Measurements from ENCODE around the gene PIP5K1B. TPM values are rescaled to one million over a fixed set of nuclear protein-coding genes. Genes with fewer than 3 reads are reported as not detected.

PIP5K1B gene
- total and polyA plus RNA-seq, 2 experiments from 2014 or later, result 3.7 to 10.2 TPM

DNA sequence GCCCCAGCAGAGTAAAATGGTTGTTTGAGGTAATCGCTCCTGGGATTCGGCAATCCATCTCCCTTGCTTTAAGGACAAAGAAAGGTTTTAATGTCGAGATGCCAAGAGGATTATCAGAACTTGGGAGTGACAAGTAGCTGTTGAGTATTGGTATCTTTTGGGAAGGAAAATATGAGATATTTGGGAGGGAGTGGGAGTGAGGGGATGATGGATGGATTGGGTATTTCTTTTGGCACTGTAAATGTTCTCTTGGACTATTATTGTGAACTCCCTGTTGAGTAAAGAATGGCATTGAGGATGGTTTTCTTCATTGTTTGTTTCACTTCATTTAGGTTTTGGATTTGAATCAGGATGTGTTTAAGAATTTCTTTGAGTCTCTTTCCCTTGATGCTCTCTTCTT, 86.1 kb downstream of the PIP5K1B start:
- Histone ChIP-seq H3K27me3 (no peaks in the 10 kb centered on the region), H3K79me2 (no peaks in the 10 kb centered on the region), H3K36me3 (replicated peaks; ENCODE audit: insufficient read depth, low read depth) (no peaks in the 10 kb centered on the region), H3K27ac (no peak overlapping the region), H3K9me2 (replicated peaks; ENCODE audit: insufficient read depth) (no peaks in the 10 kb centered on the region), H3K4me2 (no peak overlapping the region), H3K4me1 (ENCODE audit: insufficient read depth) (peaks cover 12% of the 10 kb centered on the region), H3K4me3 (no peak overlapping the region), H4K20me1 (ENCODE audit: insufficient read depth, poor library complexity, severe bottlenecking) (no peaks in the 10 kb centered on the region), H2AFZ (no peak overlapping the region), H3K9me3 (ENCODE audit: low read depth) (no peaks in the 10 kb centered on the region)
- TF ChIP-seq, protein P1, sequence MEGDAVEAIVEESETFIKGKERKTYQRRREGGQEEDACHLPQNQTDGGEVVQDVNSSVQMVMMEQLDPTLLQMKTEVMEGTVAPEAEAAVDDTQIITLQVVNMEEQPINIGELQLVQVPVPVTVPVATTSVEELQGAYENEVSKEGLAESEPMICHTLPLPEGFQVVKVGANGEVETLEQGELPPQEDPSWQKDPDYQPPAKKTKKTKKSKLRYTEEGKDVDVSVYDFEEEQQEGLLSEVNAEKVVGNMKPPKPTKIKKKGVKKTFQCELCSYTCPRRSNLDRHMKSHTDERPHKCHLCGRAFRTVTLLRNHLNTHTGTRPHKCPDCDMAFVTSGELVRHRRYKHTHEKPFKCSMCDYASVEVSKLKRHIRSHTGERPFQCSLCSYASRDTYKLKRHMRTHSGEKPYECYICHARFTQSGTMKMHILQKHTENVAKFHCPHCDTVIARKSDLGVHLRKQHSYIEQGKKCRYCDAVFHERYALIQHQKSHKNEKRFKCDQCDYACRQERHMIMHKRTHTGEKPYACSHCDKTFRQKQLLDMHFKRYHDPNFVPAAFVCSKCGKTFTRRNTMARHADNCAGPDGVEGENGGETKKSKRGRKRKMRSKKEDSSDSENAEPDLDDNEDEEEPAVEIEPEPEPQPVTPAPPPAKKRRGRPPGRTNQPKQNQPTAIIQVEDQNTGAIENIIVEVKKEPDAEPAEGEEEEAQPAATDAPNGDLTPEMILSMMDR (IDR thresholded peaks at IDR 0.05; ENCODE audit: poor library complexity), result no peak
- TF ChIP-seq EZH2 (IDR thresholded peaks at IDR 0.05; ENCODE audit: borderline replicate concordance) (no peak), EZH2phosphoT487 (IDR thresholded peaks at IDR 0.05; ENCODE audit: low read depth, severe bottlenecking, unreplicated experiment) (no peak)
- DNase-seq (ENCODE audit: low spot score), result no peak
- WGBS (ENCODE audit: low lambda C conversion rate, missing lambda C conversion rate), result 90% methylated on average over 3 of the region's 3 CpGs

DNA sequence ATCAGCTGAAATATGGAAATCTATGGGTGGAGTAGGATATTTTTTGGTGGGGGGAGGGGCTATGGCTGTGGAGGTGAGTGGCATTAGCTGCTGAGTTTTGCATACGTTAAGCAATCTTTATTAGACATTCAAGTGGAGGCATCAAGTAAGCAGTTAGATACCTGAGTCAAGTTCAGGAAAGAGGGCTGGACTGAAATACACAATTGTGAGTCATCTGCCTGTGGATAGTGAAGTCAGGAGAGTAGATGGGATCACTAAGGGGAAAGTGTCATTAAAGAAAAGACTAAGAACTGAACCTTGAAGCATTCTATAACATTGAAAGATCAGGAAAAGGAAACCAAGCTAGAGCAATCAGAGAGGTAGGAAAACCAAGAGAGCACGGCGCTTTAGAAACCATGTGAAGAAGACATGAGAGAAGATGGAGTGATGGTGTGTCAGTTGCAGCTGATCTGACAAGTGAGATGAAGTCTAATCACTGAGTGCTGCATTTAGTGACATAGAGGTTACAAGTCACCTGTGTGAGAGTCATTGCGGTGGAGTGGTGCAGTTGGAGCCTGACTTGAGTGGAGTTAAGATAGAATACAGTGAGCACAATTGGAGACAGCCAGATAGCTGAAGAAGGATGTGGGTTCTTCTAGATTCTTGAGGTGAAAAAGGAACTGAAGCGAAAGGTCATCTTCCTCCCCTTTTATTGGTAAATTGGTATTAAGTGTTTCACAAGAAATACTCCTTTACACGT, 88.7 kb downstream of the PIP5K1B start:
- no peaks in the 10 kb centered on the region for H3K36me3 ChIP-seq (replicated peaks; ENCODE audit: insufficient read depth, low read depth)
- H3K4me2 ChIP-seq, result peak overlapping the region; percentile 60
- peak overlapping the region; percentile 81 for H3K27ac ChIP-seq
- H3K4me1 ChIP-seq (ENCODE audit: insufficient read depth), result peaks cover 12% of the 10 kb centered on the region
- no peaks in the 10 kb centered on the region for H3K27me3 ChIP-seq
- H3K79me2 ChIP-seq, result no peaks in the 10 kb centered on the region
- no peaks in the 10 kb centered on the region for H4K20me1 ChIP-seq (ENCODE audit: insufficient read depth, poor library complexity, severe bottlenecking)
- WGBS (ENCODE audit: low lambda C conversion rate, missing lambda C conversion rate), result 92% methylated on average over 6 of the region's 6 CpGs
- TF ChIP-seq EZH2 (IDR thresholded peaks at IDR 0.05; ENCODE audit: borderline replicate concordance), result no peak
- TF ChIP-seq, protein P1 (IDR thresholded peaks at IDR 0.05; ENCODE audit: poor library complexity), result no peak
- TF ChIP-seq EZH2phosphoT487 (IDR thresholded peaks at IDR 0.05; ENCODE audit: low read depth, severe bottlenecking, unreplicated experiment), result no peak
- no peak for DNase-seq (ENCODE audit: low spot score)
- H3K9me2 ChIP-seq (replicated peaks; ENCODE audit: insufficient read depth), result no peaks in the 10 kb centered on the region
- H3K4me3 ChIP-seq, result no peak overlapping the region
- H3K9me3 ChIP-seq (ENCODE audit: low read depth), result no peaks in the 10 kb centered on the region
- no peak overlapping the region for H2AFZ ChIP-seq

DNA sequence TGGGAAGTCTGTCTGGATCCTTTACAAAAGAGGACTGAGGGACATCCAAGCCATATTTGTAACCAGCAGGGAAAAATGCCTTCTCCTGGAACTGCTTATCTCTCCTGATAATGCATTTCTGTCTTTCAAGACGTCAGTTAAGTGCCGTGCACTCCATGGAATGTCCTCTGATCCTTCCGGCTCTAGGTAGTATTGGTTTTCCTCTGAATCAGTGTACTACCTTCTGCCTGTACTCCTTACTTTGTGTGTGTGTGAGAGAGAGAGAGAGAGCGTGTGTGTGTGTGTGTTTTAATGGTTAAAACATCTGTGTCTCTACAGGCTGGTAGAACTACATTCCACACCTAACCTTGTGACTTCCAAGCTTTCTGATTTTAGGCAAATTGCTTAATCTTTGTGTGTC, 89.9 kb downstream of the PIP5K1B start:
- WGBS (ENCODE audit: low lambda C conversion rate, missing lambda C conversion rate), result 23% methylated on average over 4 of the region's 4 CpGs

More for the DNA sequence above, 89.9 kb downstream of the PIP5K1B start:
- H3K27ac ChIP-seq, result peak overlapping the region; percentile 81
- DNase-seq (ENCODE audit: low spot score), result peak; percentile 65
- no peaks in the 10 kb centered on the region for H3K79me2 ChIP-seq
- H3K27me3 ChIP-seq, result no peaks in the 10 kb centered on the region
- TF ChIP-seq, protein P1 (IDR thresholded peaks at IDR 0.05; ENCODE audit: poor library complexity), result no peak
- TF ChIP-seq EZH2phosphoT487 (IDR thresholded peaks at IDR 0.05; ENCODE audit: low read depth, severe bottlenecking, unreplicated experiment) (no peak), EZH2 (IDR thresholded peaks at IDR 0.05; ENCODE audit: borderline replicate concordance) (no peak)
- no peaks in the 10 kb centered on the region for H4K20me1 ChIP-seq (ENCODE audit: insufficient read depth, poor library complexity, severe bottlenecking)
- H3K36me3 ChIP-seq (replicated peaks; ENCODE audit: insufficient read depth, low read depth), result no peaks in the 10 kb centered on the region
- H2AFZ ChIP-seq, result no peak overlapping the region
- peaks cover 12% of the 10 kb centered on the region for H3K4me1 ChIP-seq (ENCODE audit: insufficient read depth)
- no peaks in the 10 kb centered on the region for H3K9me3 ChIP-seq (ENCODE audit: low read depth)
- no peak overlapping the region for H3K4me3 ChIP-seq
- H3K9me2 ChIP-seq (replicated peaks; ENCODE audit: insufficient read depth), result no peaks in the 10 kb centered on the region
- peak overlapping the region; percentile 60 for H3K4me2 ChIP-seq

All from hepatocyte (in vitro differentiated cells).